Measurements from ENCODE around the gene SPATA2L.

GRCh38 chr16:89688395-89688794 lies 13.1 kb downstream of the SPATA2L start:
- no peak for TF ChIP-seq HOXA7 (CRISPR knock-in tag; IDR thresholded peaks at IDR 0.05)
- TF ChIP-seq ELF4 (CRISPR knock-in tag; IDR thresholded peaks at IDR 0.05; ENCODE audit: borderline replicate concordance): no peak
- TF ChIP-seq CREB1 (IDR thresholded peaks at IDR 0.05): no peak
- no peak for TF ChIP-seq CREB1 (CRISPR knock-in tag; IDR thresholded peaks at IDR 0.05)
- no peak for TF ChIP-seq NAIF1 (CRISPR knock-in tag; IDR thresholded peaks at IDR 0.05; ENCODE audit: borderline replicate concordance)
- TF ChIP-seq KDM1A (CRISPR knock-in tag; IDR thresholded peaks at IDR 0.05): 0 out of 2 replicates have a peak, but pooled peaks have one; percentile 43
- TF ChIP-seq GMEB1 (CRISPR knock-in tag; IDR thresholded peaks at IDR 0.05; ENCODE audit: borderline replicate concordance): no peak
- TF ChIP-seq HIVEP1 (CRISPR knock-in tag; IDR thresholded peaks at IDR 0.05): no peak
- no peak for TF ChIP-seq HBP1 (CRISPR knock-in tag; IDR thresholded peaks at IDR 0.05; ENCODE audit: low read depth)
